GM12864 (cell line): ENCODE measurements around the gene SLC22A7.

ENCODE experiments used
- DNase-seq: peaks from one replicate; pipeline ENCODE4 v3.0.0-alpha.2; 2011; ENCODE audit warnings: low read depth
- H3K4me3 ChIP-seq: 2 replicates; pipeline ENCODE4 v1.5.1; 2011; ENCODE audit warnings: mild to moderate bottlenecking, low read depth, low read length, control low read depth
- CTCF ChIP-seq: IDR thresholded peaks from 2 replicates; pipeline ENCODE4 v1.5.1; 2011; ENCODE audit warnings: low read depth, mild to moderate bottlenecking, moderate library complexity, low read length, control low read depth, inconsistent platforms; ENCODE audit errors: missing control alignments

Gene SLC22A7

GRCh38 chr6:43255408-43256054 is 42.5 kb upstream of the SLC22A7 start:
- no peak for TF ChIP-seq CTCF
- no peak for DNase-seq
- H3K4me3 ChIP-seq: no peak overlapping the region

GRCh38 chr6:43256670-43257366 is 41.2 kb upstream of the SLC22A7 start:
- TF ChIP-seq CTCF: no peak
- DNase-seq: no peak
- H3K4me3 ChIP-seq: no peak overlapping the region

GRCh38 chr6:43257367-43258145 is 40.5 kb upstream of the SLC22A7 start:
- no peak overlapping the region for H3K4me3 ChIP-seq
- no peak for DNase-seq
- no peak for TF ChIP-seq CTCF

GRCh38 chr6:43258180-43258579 is 39.9 kb upstream of the SLC22A7 start:
- no peak for TF ChIP-seq CTCF
- no peak overlapping the region for H3K4me3 ChIP-seq
- no peak for DNase-seq

GRCh38 chr6:43258807-43259686 is 39.0 kb upstream of the SLC22A7 start:
- no peak for DNase-seq
- H3K4me3 ChIP-seq: no peak overlapping the region
- no peak for TF ChIP-seq CTCF

- no peak overlapping the region for H3K4me3 ChIP-seq
- no peak for DNase-seq
- TF ChIP-seq CTCF: no peak
Measured at GRCh38 chr6:43260791-43261190, 37.3 kb upstream of the SLC22A7 start.
